COR-L47 (cell line): Measurements from ENCODE around the gene AFM.

Source experiments
- DNase-seq: peaks from one replicate; lab custom pipeline; 2025; lab: John Stamatoyannopoulos, UW

Gene AFM

DNA sequence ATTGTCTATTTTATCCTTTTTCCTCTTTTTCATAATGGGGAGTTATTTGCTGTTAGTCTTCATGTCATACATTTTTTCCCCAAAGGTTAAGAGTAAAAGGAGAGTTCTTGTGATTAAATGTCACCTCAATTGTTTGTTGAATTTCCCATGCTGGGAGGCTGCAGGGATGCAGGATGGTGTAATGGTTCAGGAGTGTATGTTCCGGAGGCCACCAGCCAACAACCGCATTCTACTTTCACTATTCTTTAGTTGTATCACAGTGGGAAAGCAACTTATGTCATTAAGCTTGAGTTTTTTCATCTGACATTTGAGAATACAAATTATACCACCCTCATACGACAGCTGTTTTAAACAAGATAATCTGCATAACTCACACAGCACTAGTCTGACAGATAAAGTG, 30.1 kb upstream of the AFM start:
- DNase-seq: peak; percentile 87

DNA sequence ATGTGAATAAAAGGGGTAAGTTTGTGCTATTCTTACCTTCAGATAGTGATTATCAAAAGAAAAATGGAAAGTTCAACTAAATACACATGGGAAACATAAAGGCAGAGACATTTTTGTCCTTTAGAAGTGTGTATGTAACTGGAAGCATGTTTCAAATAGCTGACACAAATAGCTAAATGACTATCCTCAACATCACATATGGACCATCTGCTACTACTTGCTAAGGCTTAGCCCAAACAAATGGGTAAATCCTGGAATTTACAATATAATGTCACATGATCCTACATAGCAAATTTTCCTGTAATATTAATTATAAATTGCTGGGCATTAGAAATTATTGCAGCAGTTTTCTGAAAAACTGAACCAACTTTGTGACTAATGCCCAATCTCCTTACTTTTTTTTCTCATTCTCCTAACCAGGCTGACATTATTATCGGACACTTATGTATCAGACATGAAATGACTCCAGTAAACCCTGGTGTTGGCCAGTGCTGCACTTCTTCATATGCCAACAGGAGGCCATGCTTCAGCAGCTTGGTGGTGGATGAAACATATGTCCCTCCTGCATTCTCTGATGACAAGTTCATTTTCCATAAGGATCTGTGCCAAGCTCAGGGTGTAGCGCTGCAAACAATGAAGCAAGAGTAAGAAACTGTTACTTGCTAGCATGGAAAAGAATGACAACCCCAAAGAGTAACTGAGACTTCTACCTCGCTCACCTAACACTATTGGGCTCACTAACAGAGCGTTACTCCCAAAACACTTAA, 29.4 kb upstream of the AFM start:
- no peak for DNase-seq

DNA sequence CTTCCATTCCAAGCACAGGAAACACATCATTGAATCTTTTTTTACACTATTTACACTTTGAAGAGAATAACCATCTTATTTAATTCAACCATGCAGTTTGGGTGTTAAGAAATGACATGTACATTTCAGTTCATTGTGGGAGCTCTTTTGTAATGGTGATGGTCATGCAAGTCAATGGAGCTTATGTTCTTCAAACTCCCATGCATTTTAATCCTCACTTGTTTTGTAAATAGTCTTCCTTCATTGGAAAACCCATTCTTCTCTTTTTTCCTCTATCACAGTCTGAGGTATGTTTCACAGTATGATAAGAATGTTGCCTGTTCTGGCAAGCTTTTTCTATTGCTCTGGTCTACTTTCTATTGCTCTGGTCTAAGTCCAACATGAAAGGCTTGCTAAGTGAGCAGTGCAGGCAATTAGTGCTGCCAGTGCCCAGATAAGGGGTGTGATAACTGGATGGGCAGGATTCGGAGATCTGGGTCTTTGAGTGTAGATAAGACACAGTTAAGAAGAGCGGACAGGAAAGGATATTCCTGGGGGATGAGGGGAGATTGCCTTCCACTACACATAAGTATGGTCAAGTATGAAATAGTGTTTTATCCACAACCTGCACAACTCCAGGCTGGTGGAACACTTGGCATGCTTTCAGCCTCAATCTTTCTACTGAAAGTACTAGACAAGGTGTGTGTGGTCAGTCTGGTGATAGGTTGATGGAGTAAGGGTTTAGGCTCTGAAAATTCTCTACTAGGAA, 28.4 kb upstream of the AFM start:
- no peak for DNase-seq

DNA sequence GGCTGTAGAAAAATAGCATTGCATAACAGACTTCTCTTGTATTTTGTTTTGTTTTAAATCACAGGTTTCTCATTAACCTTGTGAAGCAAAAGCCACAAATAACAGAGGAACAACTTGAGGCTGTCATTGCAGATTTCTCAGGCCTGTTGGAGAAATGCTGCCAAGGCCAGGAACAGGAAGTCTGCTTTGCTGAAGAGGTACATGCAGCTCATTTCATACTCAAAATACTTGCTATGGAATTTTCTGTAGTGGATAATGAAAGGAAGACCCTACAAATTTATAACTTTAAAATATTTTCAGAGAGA, 27.9 kb upstream of the AFM start:
- DNase-seq: no peak

DNA sequence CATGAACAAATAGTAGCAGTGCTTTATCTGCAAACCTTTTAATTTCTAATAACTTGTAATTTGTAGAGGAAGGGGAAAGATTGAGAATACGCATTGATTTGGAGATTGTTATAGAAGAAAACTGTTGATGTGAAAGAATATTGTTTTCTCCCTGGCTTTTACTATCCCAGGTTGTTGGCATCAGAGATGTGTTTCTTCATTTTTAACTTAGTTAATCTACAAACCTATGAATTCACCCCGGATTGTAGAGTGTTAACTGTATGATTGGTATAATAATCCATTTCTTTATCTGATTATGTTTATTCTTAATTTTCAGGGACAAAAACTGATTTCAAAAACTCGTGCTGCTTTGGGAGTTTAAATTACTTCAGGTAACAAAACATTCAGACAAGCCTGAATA, 26.6 kb upstream of the AFM start:
- DNase-seq: no peak

DNA sequence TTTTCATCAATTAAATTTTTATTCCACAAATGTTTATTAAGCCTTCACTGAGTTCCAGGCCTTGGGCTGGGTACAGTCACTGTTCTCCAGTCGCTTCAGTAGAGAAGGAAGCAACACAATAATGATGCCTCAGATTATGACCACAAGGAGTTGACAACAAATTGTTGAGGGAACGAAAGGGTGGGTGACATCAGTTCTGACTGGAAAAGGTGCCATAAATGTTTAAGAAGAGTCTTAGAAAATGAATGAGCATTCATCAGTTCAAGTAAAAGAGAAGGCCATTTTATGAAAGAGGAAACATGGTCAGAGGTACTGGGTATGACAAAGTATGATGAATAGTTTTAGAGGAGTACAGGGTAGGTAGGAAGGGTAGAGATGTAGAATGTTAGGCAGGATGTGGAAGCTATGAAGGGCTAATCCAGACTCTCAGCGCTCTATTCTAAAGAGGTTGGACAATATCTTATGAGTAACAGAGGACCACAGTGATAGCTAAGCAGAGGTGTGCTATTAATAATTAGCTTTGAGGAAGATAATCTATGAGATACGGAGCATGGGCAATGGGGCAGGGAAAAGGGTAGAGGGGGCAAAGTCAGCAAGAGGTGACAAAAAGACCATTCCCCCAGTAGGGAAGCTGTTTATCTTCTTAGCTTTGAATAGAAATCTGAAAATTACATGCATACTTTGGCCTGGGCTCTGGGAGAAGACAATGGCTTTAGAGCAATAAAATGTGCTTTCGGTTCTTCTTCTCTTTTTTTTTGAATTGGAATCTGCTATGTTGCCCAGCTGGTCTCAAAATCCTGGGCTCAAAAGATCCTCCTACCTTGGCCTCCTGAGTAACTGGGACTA, 25.1 kb upstream of the AFM start:
- no peak for DNase-seq

DNA sequence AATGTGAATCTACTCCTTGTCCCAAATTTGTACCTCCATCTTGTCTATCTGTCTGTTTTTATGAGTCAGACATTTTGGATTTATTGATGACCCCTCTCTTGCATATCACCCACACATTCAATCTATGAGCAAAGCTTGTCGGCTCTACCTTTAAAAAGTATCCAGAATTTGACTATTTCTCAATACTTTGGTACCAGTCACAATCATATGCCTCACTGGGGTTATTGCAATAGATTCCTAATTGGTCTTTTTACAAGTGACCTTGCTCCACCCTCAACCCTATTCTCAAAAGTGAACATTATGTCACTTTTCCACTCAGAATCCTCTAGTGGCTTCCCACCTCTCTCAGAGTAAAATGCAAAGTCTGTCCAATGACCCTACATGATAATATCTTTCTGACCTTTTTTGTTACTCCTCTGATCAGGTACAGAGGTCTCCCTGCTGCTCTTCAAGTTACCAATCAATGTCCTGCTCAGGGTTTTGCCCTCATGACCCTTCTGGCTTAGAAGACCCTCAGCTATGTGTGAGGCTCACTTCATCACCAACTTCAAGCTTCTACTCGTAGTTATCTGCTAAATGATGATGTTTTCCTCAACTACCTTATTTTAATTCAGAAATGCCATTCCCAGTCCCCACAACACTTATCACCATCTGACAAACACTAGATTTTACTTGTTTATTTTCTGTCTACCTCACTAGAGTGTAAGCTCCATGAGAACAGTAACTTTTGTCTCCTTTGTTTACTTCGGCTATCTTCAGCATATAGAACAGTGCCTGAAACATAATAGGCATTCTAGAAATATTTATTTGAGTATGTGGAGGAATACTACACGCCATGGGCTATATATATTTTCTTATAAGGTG, 23.1 kb upstream of the AFM start:
- DNase-seq: no peak

DNA sequence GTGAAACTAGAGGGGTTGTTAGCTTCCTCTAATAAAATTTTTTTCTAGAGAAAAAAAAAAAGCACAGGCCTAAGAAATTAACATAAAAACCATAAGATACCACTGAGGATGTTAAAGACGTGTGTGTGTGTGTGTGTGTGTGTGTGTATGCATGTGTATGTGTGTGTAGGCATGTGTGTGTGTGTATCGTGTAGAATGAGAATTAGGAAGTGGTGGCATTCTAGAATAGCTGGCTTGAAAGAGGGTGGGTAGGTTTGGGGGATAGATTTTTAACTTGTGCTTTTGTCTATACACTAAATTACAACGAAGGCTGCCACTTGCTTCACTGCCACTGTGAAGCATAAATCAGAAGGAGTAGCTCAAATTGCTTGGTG, 22.5 kb upstream of the AFM start:
- no peak for DNase-seq

DNA sequence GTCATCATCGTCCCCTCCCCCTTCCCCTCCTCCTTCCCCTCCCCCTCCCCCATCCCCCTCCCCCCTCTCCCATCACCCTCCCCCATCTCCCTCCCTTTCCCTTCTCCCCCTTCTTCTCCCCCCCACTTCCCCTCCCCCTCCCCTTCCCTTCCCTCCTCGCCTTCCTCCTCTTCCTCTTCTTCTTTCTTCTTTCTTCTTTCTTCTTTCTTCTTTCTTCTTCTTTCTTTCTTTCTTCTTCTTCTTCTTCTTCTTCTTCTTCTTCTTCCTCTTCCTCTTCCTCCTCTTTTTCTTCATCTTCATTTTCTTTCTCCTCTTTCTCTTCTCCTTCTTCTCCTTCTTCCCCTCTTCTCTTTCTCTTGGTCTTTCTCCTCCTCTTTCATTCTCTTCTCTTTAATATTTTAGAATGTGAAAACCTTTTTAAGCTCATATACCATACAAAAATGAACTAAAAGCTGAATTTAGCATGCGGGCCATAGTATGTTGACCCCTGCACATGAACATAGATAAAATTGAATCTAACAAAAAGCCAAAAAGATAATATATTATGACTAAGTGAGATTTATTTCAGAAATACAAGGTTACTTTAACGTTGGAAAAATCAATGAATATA, 20.5 kb upstream of the AFM start:
- no peak for DNase-seq

DNA sequence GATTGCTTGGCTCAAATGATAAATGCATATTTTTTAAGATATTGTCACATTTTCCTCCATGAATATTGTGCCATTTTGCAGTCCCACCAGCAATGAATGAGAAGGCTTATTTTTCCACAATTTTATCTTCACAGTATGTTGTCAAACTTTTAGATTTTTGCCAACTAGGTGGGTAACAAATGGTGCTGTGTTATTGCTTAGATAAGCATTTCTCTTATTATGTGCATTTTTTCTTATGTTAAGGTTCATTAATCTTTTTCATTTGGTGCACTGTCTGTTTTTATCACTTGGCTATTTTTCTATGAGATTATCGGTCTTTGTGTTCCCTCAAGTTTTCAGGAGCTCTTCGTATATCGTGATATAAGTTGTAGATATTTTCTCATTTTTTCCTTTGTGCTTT, 13.4 kb upstream of the AFM start:
- no peak for DNase-seq

DNA sequence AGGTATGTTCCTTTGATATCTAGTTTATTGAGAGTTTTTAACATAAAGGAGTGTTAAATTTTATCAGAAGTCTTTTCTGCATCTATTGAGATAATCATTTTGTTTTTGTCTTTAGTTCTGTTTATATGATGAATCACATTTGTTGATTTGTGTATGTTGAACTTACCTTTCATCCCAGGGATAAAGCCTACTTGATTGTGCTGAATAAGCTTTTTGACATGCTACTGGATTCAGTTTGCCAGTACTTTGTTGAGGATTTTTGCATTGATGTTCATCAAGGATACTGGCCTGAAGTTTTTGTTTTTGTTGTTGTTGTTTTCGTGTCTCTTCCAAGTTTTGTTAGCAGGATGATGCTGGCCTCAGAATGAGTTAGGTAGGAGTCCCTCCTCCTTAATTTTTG, 10.8 kb upstream of the AFM start:
- no peak for DNase-seq

DNA sequence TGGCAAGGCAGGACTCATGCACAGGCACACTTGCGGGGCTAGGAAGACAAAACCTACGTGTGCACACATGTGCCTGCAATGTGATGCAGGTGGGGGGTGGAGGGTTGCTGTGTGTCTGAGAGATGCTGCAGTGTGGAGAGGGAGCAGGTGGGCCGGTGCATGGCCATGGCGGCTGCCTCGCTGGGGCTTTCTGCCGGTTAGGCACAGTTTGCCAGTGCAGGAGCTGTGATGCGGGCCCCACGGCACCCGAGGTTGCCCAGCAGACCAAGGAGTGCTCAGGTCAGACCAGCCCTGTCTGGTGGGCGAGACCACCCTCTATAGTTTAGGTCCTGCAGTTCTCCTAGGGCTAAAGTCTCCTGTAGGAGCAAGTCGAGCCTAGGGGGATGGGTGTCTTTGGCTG, 4.4 kb upstream of the AFM start:
- no peak for DNase-seq

DNA sequence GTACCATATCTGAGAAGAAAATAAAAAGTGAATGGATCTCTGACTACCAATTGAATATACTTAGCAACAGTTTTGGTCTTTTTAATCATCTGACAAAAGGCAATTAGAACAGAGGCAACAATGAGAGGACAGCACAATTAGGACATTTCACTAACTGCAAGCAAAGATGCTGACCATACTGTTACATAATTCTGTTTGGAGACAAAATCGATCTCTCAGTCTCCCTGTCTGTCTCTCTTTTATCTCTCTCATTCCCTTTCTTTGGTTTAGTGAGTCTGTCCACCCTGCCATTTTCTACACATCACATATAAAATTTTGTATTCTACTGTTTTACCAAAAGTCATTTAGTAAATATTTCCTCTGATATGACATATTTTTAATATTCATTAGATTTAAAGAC, 2.2 kb upstream of the AFM start:
- no peak for DNase-seq

DNA sequence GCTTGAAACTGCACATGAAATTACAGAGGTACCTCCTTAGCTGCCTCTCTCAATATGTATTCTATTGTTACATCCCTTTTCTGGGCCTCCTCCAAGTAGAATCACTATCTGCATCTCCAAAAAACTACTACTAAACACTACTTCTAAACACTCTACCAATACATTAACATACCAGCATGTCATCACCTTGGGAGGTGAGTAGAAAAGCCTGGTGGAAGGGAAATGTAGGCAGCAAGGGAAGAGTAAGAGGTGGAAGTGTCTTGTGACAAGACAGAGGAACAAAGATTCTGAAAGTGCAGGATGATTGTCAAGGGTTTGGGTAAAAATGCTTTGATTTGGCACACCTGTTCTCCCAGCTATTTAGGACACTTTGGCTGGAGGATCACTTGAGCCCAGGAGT, 3.5 kb downstream of the AFM start:
- DNase-seq: no peak

DNA sequence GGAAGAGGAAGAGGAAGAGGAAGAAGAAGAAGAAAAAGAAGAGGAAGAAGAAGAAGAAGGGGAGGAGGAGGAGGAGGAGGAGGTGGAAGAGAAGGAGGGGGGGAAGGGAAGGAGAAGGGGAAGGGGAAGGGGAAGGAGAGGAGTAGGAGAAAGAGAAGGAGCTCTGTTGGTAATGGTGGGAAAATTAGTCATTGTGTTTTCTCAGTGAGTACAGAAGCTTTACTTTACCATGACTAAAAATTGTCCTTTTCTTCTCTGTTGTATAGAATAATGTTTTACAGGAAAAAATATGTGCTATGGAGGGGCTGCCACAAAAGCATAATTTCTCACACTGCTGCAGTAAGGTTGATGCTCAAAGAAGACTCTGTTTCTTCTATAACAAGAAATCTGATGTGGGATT, 4.1 kb downstream of the AFM start:
- no peak for DNase-seq

DNA sequence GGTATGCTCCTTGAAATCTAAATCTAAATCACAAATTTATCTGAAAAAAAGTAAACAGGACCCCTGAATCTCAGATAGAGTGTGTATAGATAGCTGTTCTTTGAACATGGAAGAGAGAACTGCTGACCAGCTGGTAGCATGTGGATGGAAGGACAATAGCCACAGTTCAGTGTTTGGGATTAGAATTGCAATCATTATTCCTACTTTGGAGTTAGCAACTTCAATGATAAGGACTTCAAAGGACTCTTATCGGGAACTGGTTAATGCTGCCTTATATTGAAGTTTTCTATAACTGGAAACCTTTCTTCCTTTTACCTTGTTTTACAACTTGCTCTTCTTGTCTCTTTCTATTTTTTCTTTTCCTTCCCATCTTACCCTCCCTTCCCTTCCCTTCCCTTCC, 5.0 kb downstream of the AFM start:
- no peak for DNase-seq

DNA sequence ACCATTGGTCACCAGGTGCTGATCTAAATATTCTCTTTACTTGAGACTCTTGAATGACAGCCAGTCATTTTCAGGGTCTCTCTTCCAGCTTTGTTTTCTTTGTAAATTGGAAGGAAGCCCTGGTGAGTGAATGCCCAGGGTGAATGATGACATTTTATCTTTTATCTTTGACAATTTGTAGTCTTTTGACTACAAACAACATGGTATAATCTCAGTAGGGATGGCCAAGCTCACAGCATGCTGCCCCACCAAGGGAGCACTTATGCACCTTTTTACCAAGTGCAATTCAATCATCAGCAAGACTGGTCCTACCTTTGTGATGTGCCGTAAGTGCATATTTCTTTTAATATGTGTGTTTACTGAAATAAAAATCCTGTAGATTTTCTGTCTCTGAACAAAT, 5.7 kb downstream of the AFM start:
- peak; percentile 60 for DNase-seq

DNA sequence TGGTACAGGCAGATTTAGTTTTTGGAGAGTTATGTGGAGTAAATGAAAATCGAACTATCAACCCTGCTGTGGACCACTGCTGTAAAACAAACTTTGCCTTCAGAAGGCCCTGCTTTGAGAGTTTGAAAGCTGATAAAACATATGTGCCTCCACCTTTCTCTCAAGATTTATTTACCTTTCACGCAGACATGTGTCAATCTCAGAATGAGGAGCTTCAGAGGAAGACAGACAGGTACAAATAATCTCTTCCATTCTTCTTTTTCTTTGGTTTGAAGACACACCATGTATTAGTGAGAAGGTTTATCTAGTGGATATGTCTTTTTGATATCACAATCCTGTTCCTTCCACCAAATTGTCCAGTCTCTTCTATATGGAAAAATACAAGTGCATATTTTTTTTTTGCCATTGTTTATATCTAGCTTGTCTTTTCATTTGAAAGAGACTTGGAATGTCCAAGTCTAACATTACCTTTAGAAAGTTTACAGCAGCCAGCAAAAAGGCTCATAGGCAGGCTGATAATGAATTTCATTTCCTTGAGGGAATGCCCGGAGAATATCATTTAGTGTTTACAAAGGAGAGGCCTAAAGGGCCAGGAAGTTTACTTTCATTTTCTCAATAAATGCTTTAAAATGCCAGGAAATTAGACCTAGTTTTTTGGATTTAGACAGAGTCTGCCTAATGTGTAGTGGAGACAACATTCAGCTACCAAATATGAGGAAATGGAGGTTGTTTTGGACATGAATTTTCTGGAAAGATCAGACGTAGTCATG, 18.6 kb downstream of the AFM start:
- no peak for DNase-seq

DNA sequence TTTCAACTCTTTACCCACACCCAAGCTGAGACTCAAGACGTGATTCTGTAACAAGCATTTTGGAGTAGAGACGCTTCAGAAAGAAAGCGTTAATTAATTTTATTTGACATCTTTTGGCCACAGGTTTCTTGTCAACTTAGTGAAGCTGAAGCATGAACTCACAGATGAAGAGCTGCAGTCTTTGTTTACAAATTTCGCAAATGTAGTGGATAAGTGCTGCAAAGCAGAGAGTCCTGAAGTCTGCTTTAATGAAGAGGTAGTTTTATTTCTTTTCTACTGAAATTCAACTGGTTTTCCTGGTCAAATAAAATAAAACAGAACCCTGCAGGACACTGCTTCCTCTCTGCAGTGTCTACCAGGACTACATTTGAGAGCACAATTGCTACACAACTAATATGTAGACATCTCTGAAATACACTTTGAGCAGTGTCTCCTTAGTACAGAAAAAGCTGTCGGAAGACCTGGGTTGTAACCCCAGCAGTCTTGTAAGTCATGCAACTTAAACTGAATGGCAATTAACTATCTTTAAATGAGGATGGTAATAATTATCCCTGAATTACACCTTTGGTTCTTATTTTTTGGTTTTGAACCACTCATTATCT, 20.2 kb downstream of the AFM start:
- DNase-seq: no peak

DNA sequence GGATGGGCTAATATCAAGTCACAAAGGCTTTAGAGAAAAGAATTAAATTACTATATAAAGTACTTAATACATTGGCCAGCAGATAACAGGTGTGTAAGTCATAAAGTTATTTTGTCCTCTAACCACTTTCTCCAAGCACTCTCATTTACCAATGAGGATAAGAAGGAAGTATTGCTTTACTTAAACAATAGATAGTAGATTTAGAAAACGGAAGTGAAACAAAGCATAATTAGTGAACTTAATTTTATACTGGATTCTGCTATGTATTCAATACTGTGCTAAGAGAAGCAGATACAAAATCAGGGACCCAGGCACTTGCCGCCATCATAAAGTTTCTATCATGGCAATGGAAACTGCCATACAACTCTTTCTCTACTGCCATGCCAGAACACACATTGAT, 24.0 kb downstream of the AFM start:
- no peak for DNase-seq

DNA sequence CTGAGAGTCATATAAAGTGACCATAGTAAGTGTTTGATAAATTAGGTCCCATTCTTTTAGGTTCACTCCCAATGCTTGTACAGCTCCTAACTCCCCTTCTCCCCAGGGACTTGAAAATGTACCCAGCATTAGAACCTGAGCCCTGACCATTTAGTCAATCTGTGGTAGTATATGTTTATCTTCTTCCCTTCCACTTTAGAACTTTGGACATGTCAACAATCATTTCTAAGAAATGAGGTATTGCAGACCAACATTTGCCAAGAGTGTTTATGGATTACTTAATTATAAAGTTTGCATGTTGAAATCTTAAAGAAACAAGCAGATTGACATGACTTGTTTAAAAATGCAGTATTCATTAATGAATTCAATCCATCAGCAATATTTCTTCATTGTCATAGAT, 26.0 kb downstream of the AFM start:
- DNase-seq: no peak
